Fibroblast of peridontal ligament (primary cell): ENCODE data around the gene ADGRL2.

ENCODE experiments used
- DNase-seq: peaks from one replicate; pipeline ENCODE4 v3.0.0-alpha.2; 2010; ENCODE audit errors: extremely low read depth

Gene ADGRL2

GRCh38 chr1:81907575-81907974, 106.8 kb downstream of the ADGRL2 start:
- DNase-seq, result no peak

- DNase-seq, result no peak
Observed at GRCh38 chr1:81912383-81912782, 111.6 kb downstream of the ADGRL2 start.

- no peak for DNase-seq
Observed at GRCh38 chr1:81915937-81916336, 115.2 kb downstream of the ADGRL2 start.

GRCh38 chr1:81920245-81920740, 119.6 kb downstream of the ADGRL2 start:
- peak; percentile 54 for DNase-seq

- DNase-seq, result no peak
Observed at GRCh38 chr1:81920886-81921285, 120.2 kb downstream of the ADGRL2 start.

GRCh38 chr1:81921344-81921743, 120.6 kb downstream of the ADGRL2 start:
- DNase-seq, result no peak

GRCh38 chr1:81921851-81922462, 121.2 kb downstream of the ADGRL2 start:
- DNase-seq, result no peak

GRCh38 chr1:81922955-81923354, 122.2 kb downstream of the ADGRL2 start:
- DNase-seq, result no peak

GRCh38 chr1:81929106-81929505, 128.4 kb downstream of the ADGRL2 start:
- no peak for DNase-seq

GRCh38 chr1:81936853-81937252, 136.1 kb downstream of the ADGRL2 start:
- DNase-seq, result no peak

GRCh38 chr1:81937791-81938450, 137.2 kb downstream of the ADGRL2 start:
- DNase-seq, result peak; percentile 35

GRCh38 chr1:81948495-81948894, 147.8 kb downstream of the ADGRL2 start:
- no peak for DNase-seq

- DNase-seq, result no peak
Observed at GRCh38 chr1:81949421-81949820, 148.7 kb downstream of the ADGRL2 start.

- no peak for DNase-seq
Observed at GRCh38 chr1:81950037-81950436, 149.3 kb downstream of the ADGRL2 start.

- peak; percentile 56 for DNase-seq
Observed at GRCh38 chr1:81950591-81951244, 150.0 kb downstream of the ADGRL2 start.

- DNase-seq, result no peak
Observed at GRCh38 chr1:81954534-81955020, 153.8 kb downstream of the ADGRL2 start.

- no peak for DNase-seq
Observed at GRCh38 chr1:81967951-81968350, 167.2 kb downstream of the ADGRL2 start.

GRCh38 chr1:81970416-81970815, 169.7 kb downstream of the ADGRL2 start:
- DNase-seq, result no peak

- no peak for DNase-seq
Observed at GRCh38 chr1:81974222-81974841, 173.6 kb downstream of the ADGRL2 start.

GRCh38 chr1:81974883-81975555, 174.3 kb downstream of the ADGRL2 start:
- DNase-seq, result no peak

- DNase-seq, result no peak
Observed at GRCh38 chr1:81976539-81976938, 175.8 kb downstream of the ADGRL2 start.

GRCh38 chr1:81978945-81979344, 178.2 kb downstream of the ADGRL2 start:
- DNase-seq, result no peak
